Endodermal cell (in vitro differentiated cells): ENCODE measurements around the gene DNAJC6. TPM values are rescaled to one million over a fixed set of nuclear protein-coding genes. Genes with fewer than 3 reads are reported as not detected.

Source experiments
- DNase-seq: peaks from one replicate; pipeline ENCODE4 v3.0.0-alpha.2; 2017
- H3K27ac ChIP-seq: 2 replicates; pipeline ENCODE4 v1.5.1; 2013; ENCODE audit warnings: mild to moderate bottlenecking, low read depth, low read length, moderate library complexity
- H3K27me3 ChIP-seq: 2 replicates; pipeline ENCODE4 v1.6.1; 2013; ENCODE audit warnings: mild to moderate bottlenecking, low read length, moderate library complexity; ENCODE audit not compliant: insufficient read depth, control insufficient read depth, poor library complexity, severe bottlenecking
- H3K36me3 ChIP-seq: 2 replicates; pipeline ENCODE4 v1.7.0; 2013; ENCODE audit warnings: mild to moderate bottlenecking, low read length, moderate library complexity; ENCODE audit not compliant: control insufficient read depth, insufficient read depth
- H3K4me1 ChIP-seq: one replicate; pipeline ENCODE4 v1.7.0; 2013; ENCODE audit warnings: low read length; ENCODE audit not compliant: control insufficient read depth, insufficient read depth
- H3K4me3 ChIP-seq: 2 replicates; pipeline ENCODE4 v1.5.1; 2013; ENCODE audit warnings: mild to moderate bottlenecking, low read length, moderate library complexity
- H3K9ac ChIP-seq: 2 replicates; pipeline ENCODE4 v1.6.1; 2013; ENCODE audit warnings: mild to moderate bottlenecking, low read length, moderate library complexity; ENCODE audit not compliant: poor library complexity, severe bottlenecking; ENCODE audit errors: extremely low read depth
- H3K9me3 ChIP-seq: 2 replicates; pipeline ENCODE4 v1.6.1; 2013; ENCODE audit warnings: mild to moderate bottlenecking, low read length, moderate library complexity; ENCODE audit not compliant: control insufficient read depth
- H3K27ac Mint-ChIP-seq: 2 replicates; pipeline ENCODE4 v1.8.0; 2020; ENCODE audit warnings: mixed read lengths
- H3K27me3 Mint-ChIP-seq: 2 replicates; pipeline ENCODE4 v1.8.0; 2021; ENCODE audit warnings: mild to moderate bottlenecking, mixed read lengths; ENCODE audit not compliant: insufficient read depth
- H3K36me3 Mint-ChIP-seq: 2 replicates; pipeline ENCODE4 v1.8.0; 2020; ENCODE audit warnings: low read depth, mixed read lengths
- H3K4me1 Mint-ChIP-seq: 2 replicates; pipeline ENCODE4 v1.8.0; 2020; ENCODE audit warnings: mixed read lengths
- H3K4me3 Mint-ChIP-seq: 2 replicates; pipeline ENCODE4 v1.8.0; 2020; ENCODE audit warnings: mild to moderate bottlenecking, moderate library complexity, mixed read lengths
- H3K9me3 Mint-ChIP-seq: 2 replicates; pipeline ENCODE4 v1.8.0; 2020; ENCODE audit warnings: mild to moderate bottlenecking, mixed read lengths
- CTCF ChIP-seq: fragments of 200-600 bp; sonication (generic); conservative IDR thresholded peaks from 2 replicates; pipeline ENCODE4 v1.5.0; 2021; ENCODE audit warnings: antibody characterized with exemption, mild to moderate bottlenecking
- WGBS, 2 experiments: methylation state at CpG; one replicate each; pipeline versions ENCODE4 v1.1.5 to v1.1.7; 2013; ENCODE audit warnings: missing lambda C conversion rate in 2 of 2, mixed read lengths in 1 of 2; ENCODE audit not compliant: insufficient coverage in 1 of 2, insufficient read length in 1 of 2; 5-methylcytosine and 5-hydroxymethylcytosine counted together
- total RNA-seq, 2 donors: library from RNA; stranded (reverse); fragmentation: NEBNext Ultra II Directional in 1 of 2; extraction: Animal tissue kit (Norgen Biotek cat#: 25700) in 1 of 2; gene quantifications; 2 replicates in 1 of 2; 3 replicates in 1 of 2; pipeline ENCODE4 v1.2.1, GENCODE V29; 2021

The DNAJC6 gene
- total RNA-seq, 2 donors from 2014 or later = 17.4 to 33.9 TPM

GRCh38 chr1:65412984-65413375, 103.6 kb downstream of the DNAJC6 start:
- no peaks in the 10 kb centered on the region for H3K9me3 Mint-ChIP-seq
- no peak for TF ChIP-seq CTCF
- no peak overlapping the region for H3K4me3 ChIP-seq
- H3K4me3 Mint-ChIP-seq = no peak overlapping the region
- no peaks in the 10 kb centered on the region for H3K4me1 Mint-ChIP-seq
- no peaks in the 10 kb centered on the region for H3K27me3 ChIP-seq
- DNase-seq = no peak
- H3K36me3 ChIP-seq = peaks cover 32% of the 10 kb centered on the region
- peaks cover 15% of the 10 kb centered on the region for H3K36me3 Mint-ChIP-seq
- H3K27ac ChIP-seq = no peak overlapping the region
- no peaks in the 10 kb centered on the region for H3K27me3 Mint-ChIP-seq
- no peak overlapping the region for H3K27ac Mint-ChIP-seq
- no peaks in the 10 kb centered on the region for H3K9me3 ChIP-seq
- H3K4me1 ChIP-seq = no peaks in the 10 kb centered on the region
- no peak overlapping the region for H3K9ac ChIP-seq
- 99% methylated on average over 3 of the region's 3 CpGs; no CpG with 5 or more reads in 1 of the 2 experiments for WGBS, 2 experiments

- H3K27me3 Mint-ChIP-seq = no peaks in the 10 kb centered on the region
- WGBS, 2 experiments = 100% methylated on average over 3 of the region's 4 CpGs; no CpG with 5 or more reads in 1 of the 2 experiments
- H3K9me3 Mint-ChIP-seq = peaks cover 4% of the 10 kb centered on the region
- no peak overlapping the region for H3K9ac ChIP-seq
- H3K27ac ChIP-seq = no peak overlapping the region
- H3K27ac Mint-ChIP-seq = no peak overlapping the region
- TF ChIP-seq CTCF = no peak
- H3K4me3 Mint-ChIP-seq = no peak overlapping the region
- no peak overlapping the region for H3K4me3 ChIP-seq
- H3K9me3 ChIP-seq = peaks cover 5% of the 10 kb centered on the region
- peaks cover 6% of the 10 kb centered on the region for H3K36me3 Mint-ChIP-seq
- peaks cover 20% of the 10 kb centered on the region for H3K36me3 ChIP-seq
- H3K4me1 ChIP-seq = no peaks in the 10 kb centered on the region
- H3K27me3 ChIP-seq = no peaks in the 10 kb centered on the region
- no peak for DNase-seq
- peaks cover 9% of the 10 kb centered on the region for H3K4me1 Mint-ChIP-seq
Measured at GRCh38 chr1:65414538-65414937, 105.2 kb downstream of the DNAJC6 start.

- Mint-ChIP-seq H3K4me3 (no peak overlapping the region), H3K27me3 (no peaks in the 10 kb centered on the region)
- WGBS, 2 experiments = 75% methylated on average over 1 of the region's 1 CpG; no CpG with 5 or more reads in 1 of the 2 experiments
Measured at GRCh38 chr1:65416767-65417166, 107.4 kb downstream of the DNAJC6 start.

More at GRCh38 chr1:65416767-65417166, 107.4 kb downstream of the DNAJC6 start:
- no peak for TF ChIP-seq CTCF
- Histone ChIP-seq H3K27ac (no peak overlapping the region), H3K4me1 (no peaks in the 10 kb centered on the region), H3K4me3 (no peak overlapping the region), H3K27me3 (no peaks in the 10 kb centered on the region), H3K9ac (no peak overlapping the region), H3K9me3 (peaks cover 5% of the 10 kb centered on the region), H3K36me3 (peaks cover 9% of the 10 kb centered on the region)
- Mint-ChIP-seq H3K36me3 (peaks cover 5% of the 10 kb centered on the region), H3K27ac (no peak overlapping the region), H3K9me3 (peaks cover 4% of the 10 kb centered on the region), H3K4me1 (peaks cover 11% of the 10 kb centered on the region)
- no peak for DNase-seq
